GM12878 (cell line): ENCODE data around the gene CHD9. TPM values are rescaled to one million over a fixed set of nuclear protein-coding genes. Genes with fewer than 3 reads are reported as not detected.

Experiments used
- MEF2A ChIP-seq: IDR thresholded peaks from 2 replicates; pipeline ENCODE4 v1.6.1; 2011; ENCODE audit warnings: low read depth, mild to moderate bottlenecking, low read length, moderate library complexity; ENCODE audit not compliant: insufficient read depth
- MTA3 ChIP-seq: IDR thresholded peaks from 2 replicates; pipeline ENCODE4 v1.6.1; 2012; ENCODE audit warnings: low read length, inconsistent platforms, borderline replicate concordance
- NR2F1 ChIP-seq: fragments of 450-650 bp; conservative IDR thresholded peaks from 2 replicates; pipeline ENCODE4 v1.6.1; 2017; ENCODE audit warnings: mild to moderate bottlenecking
- RAD21 ChIP-seq: IDR thresholded peaks from 2 replicates; pipeline ENCODE4 v1.6.1; 2011; ENCODE audit warnings: mild to moderate bottlenecking, low read depth, low read length, moderate library complexity; ENCODE audit not compliant: insufficient read depth
- RUNX3 ChIP-seq: IDR thresholded peaks from 2 replicates; pipeline ENCODE4 v1.6.1; 2012; ENCODE audit warnings: low read length, inconsistent platforms
- STAT1 ChIP-seq: fragments of 450-650 bp; conservative IDR thresholded peaks from 2 replicates; pipeline ENCODE4 v1.6.1; 2014; ENCODE audit warnings: antibody characterized with exemption, mild to moderate bottlenecking
- TARDBP ChIP-seq: IDR thresholded peaks from 2 replicates; pipeline ENCODE4 v1.6.1; 2016; ENCODE audit warnings: borderline replicate concordance
- ZNF687 ChIP-seq: fragments of 450-650 bp; IDR thresholded peaks from 2 replicates; pipeline ENCODE4 v1.6.1; 2017; ENCODE audit warnings: mild to moderate bottlenecking, moderate library complexity
- polyA plus RNA-seq, 11 experiments: library from polyadenylated mRNA; depleted of rRNA in 4 of 11; unstranded in 6 of 11; stranded (reverse) in 5 of 11; fragments of >200 nt; fragmentation: Nextera tagmentation in 4 of 11; fragmentation: Illumina TruSeq in 1 of 11; extraction: Ambion mirVana in 4 of 11; extraction: Trizol in 1 of 11; gene quantifications; 1 replicate in 1 of 11; 2 replicates in 10 of 11; pipeline versions ENCODE4 v1.2.1 to v1.2.3, GENCODE V29; 2011 to 2016; ENCODE audit warnings: inconsistent platforms in 2 of 11, missing spikeins in 2 of 11, low read depth in 1 of 11
- total RNA-seq, 4 experiments: library from RNA; depleted of rRNA in 3 of 4; stranded (reverse); fragments of >200 nt in 3 of 4; fragmentation: Illumina TruSeq in 1 of 4; extraction: Trizol in 1 of 4; gene quantifications; 2 replicates each; pipeline versions ENCODE4 v1.2.1 to v1.2.3, GENCODE V29; 2013 to 2021
- TF ChIP-seq, protein P1 (sequence below): fragments of 450-650 bp; IDR thresholded peaks from 2 replicates; pipeline ENCODE4 v1.6.1; 2018; ENCODE audit warnings: borderline replicate concordance, mild to moderate bottlenecking; ENCODE audit not compliant: partially characterized antibody
- TF ChIP-seq, protein P2 (sequence below): IDR thresholded peaks from 2 replicates; pipeline ENCODE4 v1.6.1; 2012; ENCODE audit warnings: low read depth, low read length, improper control_type of control experiment

CHD9 gene
- total and polyA plus RNA-seq, 10 of the 15 experiments (the other 5 are each of a cell fraction or from before 2014, with no cell fraction given): 29.2 to 95.7 (median 54.3) TPM

DNA sequence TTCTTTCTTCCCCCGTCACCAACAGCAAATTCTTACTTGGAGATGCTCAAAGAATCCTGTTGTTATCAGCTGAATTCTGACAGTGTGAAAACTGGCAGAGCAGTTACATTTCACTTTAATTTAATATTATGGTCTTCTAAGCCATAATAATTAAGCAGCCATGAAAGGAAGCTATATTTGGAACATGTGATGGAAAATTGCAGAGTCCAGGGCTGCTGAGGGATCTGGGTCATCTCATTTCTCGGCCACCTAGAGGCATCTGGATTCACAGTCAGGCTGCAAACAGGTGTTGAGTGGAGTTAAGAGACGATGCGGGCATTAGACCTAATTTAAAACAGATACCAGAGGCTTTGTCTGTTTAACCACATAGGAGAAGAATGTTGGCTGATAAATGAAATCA lies 40.5 kb upstream of the CHD9 start (continued):
- TF ChIP-seq ZNF687: no peak
- TF ChIP-seq STAT1: no peak
- no peak for TF ChIP-seq MTA3
- TF ChIP-seq MEF2A: no peak
- no peak for TF ChIP-seq RAD21
- TF ChIP-seq, protein P1, sequence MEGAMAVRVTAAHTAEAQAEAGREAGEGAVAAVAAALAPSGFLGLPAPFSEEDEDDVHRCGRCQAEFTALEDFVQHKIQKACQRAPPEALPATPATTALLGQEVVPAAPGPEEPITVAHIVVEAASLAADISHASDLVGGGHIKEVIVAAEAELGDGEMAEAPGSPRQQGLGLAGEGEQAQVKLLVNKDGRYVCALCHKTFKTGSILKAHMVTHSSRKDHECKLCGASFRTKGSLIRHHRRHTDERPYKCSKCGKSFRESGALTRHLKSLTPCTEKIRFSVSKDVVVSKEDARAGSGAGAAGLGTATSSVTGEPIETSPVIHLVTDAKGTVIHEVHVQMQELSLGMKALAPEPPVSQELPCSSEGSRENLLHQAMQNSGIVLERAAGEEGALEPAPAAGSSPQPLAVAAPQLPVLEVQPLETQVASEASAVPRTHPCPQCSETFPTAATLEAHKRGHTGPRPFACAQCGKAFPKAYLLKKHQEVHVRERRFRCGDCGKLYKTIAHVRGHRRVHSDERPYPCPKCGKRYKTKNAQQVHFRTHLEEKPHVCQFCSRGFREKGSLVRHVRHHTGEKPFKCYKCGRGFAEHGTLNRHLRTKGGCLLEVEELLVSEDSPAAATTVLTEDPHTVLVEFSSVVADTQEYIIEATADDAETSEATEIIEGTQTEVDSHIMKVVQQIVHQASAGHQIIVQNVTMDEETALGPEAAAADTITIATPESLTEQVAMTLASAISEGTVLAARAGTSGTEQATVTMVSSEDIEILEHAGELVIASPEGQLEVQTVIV: no peak
- TF ChIP-seq, protein P2, sequence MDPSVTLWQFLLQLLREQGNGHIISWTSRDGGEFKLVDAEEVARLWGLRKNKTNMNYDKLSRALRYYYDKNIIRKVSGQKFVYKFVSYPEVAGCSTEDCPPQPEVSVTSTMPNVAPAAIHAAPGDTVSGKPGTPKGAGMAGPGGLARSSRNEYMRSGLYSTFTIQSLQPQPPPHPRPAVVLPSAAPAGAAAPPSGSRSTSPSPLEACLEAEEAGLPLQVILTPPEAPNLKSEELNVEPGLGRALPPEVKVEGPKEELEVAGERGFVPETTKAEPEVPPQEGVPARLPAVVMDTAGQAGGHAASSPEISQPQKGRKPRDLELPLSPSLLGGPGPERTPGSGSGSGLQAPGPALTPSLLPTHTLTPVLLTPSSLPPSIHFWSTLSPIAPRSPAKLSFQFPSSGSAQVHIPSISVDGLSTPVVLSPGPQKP: no peak
- no peak for TF ChIP-seq RUNX3
- TF ChIP-seq TARDBP: no peak
- TF ChIP-seq NR2F1: no peak
